GM19395 (cell line): Measurements from ENCODE around the gene IFITM1.
"Not testable (repeated sequence)": the region's sequence is repeated elsewhere in the genome, so short reads cannot be mapped to it uniquely, and the experiment has no call there.

Experiments
- ATAC-seq: cut with Tn5 transposase; IDR thresholded peaks from one replicate; pipeline ENCODE4 v1.9.1; 2021; ENCODE audit warnings: mild to moderate bottlenecking, moderate library complexity; ENCODE audit not compliant: unreplicated experiment

Gene IFITM1

DNA sequence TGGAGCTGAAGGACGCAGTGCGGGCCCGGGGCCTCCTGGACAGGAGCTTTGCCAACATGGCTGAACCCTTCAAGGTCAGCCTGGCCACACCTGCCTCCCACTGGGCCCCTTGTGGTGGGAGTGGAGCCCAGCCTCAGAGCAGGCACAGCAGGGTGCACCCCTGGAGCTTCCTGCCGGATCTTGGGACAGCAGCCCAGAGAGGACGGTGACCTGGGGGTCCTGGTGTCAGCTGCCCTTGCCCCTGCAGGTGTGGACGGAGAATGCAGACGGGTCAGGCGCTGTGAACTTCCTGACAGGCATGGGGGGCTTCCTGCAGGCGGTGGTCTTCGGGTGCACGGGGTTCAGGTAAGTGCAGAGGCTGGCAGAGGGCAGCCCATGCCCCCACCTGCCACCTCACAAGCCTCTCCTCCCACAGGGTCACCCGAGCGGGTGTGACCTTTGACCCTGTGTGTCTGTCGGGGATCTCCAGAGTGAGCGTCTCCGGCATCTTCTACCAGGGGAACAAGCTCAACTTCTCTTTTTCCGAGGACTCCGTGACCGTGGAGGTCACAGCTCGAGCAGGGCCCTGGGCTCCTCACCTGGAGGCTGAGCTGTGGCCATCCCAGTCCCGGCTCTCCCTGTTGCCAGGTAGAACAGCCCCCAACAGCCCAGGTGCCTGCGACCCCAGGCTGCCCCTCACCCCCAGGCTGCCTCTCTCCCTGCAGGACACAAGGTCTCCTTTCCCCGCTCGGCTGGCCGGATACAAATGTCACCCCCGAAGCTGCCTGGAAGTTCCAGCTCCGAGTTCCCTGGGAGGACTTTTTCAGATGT, 19.8 kb upstream of the IFITM1 start:
- no peak for ATAC-seq

DNA sequence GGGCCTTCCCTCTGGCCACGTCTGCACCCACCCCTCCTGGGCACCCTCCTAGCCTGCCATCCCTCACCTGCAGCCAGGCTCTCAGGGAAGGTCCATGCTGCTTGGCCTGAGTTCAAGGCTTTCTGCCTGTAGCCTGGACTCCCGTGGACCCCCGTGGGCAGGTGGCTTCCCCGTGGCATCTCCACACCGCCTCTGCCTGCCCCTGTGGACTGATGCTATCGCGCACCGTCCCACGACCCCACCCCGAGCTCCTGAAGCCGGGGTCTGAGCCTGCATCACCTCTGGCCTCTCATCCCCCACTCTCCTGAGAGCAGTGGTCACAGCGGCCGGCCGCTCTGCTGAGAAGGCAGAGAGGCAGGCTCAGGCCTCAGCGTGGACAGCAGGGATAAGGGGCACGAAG, 19.1 kb upstream of the IFITM1 start:
- no peak for ATAC-seq

DNA sequence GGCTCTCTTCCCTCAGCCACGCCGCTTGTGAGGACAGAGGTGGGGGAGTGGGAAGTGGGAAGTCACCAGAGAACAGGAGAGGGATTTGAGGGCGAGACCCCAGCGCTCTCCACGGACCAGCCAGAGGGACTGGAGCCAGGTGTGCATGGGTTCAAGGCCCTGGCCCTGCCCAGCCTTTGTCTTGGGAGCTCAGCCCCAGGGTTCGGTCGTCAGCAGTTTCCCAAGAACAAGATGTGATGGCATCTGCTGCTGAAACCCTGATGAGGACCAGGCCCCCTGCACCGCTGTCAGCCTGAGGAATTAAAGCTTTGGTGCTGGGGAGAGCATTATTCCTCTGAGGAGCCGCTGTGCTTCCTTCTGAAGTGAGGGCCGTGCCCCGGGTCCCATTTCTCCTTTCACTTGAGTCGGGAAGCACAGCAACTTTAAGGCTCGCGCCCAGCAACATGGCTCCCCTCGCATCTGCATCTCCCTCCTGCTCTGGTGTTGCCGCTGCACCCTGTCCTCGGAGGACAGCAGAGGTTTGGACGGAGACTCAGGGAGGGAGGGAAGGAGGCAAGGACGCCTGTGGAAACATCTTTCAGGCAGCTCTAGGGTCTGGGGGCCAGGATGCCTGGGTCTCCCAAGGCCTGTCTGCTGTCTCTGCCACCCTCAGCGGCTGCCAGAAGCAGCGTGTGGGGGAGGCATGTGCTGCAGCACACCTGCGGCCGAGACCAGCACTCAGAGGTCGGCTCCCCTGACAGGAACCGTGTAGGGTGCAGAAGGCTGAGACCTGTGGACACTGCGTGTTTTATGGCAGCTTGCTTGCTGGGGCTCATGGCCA, 18.3 kb upstream of the IFITM1 start:
- no peak for ATAC-seq

DNA sequence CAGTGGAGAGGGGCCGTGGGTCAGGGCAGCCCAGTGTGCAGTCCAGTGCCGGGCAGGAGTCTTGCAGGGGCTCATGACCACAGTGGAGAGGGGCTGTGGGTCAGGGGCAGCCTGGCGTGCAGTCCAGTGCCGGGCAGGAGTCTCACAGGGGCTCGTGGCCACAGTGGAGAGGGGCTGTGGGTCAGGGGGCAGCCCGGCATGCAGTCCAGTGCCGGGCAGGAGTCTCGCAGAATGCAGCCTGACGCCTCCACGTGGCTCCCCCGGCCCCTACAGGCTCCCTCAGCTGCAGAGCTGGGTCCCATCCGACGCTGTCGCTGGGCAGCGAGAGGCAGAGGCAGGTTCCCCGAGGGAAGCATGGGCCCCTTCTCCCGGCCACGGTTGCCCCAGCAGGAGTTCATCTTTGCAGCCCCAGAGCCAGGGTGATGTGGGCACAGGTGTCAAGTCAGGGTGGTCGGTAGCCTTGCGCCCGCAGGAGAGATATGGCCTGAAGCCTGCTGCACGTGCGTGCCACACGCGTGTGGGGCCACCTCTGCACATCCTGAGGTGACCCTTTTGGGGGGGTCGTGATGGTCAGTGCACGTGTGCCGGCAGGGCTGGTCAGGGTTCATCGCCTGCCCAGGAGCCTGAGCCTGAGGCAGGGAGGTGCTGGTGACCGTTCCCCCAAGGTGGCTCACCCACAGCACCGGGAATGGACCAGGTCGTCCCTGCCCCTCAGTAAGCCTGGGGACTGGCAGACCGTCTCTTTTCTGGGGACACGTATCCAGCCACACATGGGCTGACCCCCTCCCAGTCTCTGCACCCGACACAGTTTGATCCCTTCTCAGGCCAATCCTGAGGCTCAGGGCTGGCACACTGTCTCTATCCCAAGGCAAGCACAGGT, 17.4 kb upstream of the IFITM1 start:
- no peak for ATAC-seq

DNA sequence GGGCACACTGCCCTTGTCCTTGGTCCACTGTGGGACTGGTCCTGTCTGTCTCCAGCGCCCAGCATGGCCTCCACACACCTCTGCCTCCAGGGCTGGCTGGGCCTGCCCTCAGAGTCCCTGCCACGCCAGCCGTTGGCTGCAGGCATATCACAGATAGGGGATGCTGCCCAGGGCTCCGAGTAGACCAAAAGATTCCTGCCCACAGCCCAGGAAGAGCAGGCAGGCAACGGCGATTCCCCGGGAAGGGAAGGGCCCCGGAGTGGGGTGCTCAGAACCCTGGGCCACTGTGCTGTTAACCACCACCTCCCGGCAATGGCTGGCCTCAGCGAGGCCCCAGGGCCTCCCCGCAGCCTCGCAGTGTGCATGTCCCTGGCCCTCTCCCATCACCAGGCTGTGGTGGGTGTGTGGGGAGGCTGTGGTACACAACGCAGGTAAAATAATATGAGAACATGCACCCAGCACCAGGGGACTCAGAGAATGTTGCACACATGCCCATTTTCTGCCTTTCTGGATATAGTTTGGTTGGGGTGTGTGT, 16.7 kb upstream of the IFITM1 start:
- no peak for ATAC-seq

DNA sequence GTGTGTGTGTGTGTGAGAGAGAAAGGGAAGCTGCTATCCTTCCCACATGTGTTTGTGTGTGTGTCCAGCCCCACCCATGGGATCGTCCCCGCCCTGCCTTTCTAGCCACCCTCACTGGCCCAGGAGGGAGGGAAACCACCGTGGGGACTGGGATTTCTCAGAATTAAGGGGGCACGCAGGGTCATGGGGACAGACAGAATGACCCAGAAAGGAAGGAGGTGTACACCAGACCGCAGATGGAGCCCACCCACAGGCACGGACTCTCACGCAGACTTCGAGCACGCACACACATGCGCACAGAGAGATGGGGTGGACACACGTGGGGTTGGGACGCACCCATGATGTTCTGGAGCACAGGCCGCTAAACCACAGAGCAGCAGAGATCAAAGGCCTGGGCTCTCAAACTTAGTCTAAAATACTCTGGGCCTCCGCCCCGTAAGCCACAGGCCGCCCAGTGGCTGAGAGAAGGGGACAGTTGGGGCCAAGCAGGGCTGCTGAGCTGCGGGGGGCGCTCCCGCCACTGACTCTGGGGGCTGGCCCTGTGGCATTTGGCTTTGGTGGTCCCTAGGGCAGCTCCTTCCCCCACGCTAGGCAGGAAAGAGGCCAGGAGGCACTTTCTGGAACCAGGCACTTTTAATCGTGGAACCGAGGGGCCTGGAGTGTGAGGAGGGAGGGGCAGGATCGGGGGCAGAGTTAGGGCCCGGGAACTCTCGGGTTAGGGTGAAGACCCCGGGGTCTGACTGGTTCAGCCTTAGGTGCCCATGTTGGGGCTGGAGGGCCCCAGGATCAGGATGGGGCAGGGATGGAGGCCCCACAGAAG, 16.0 kb upstream of the IFITM1 start:
- no peak for ATAC-seq

DNA sequence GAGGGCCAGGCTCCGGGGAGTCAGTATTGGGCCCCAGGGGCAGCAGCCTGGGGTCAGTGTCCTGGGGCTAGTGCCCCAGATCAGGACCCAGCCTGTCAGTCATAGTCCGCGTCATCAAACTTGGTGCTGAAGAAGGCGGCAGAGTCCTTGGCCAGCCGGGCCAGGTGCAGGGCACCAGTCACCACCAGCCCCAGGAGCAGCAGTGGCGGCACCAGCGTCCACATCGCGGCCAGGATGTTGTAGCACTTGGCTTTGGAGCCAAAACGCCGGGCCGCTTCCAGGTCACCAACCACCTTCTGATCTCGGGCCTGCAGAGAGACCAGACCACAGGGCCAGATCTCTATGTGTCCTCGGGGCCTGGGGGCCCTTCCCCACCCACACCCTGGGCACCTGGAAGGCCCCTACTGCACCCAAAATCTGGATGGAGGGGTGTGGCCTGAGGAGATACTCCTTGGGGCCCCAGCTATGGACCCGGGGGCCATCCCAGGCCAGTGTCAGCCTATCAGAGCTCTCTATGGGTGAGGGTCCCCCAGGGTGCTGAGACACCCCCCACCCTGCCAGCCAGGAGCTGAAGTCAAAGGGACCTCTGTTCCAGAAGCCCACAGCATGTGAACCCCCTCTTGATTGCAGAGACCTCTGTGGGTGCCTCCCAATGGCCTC, 15.3 kb upstream of the IFITM1 start:
- no peak for ATAC-seq

DNA sequence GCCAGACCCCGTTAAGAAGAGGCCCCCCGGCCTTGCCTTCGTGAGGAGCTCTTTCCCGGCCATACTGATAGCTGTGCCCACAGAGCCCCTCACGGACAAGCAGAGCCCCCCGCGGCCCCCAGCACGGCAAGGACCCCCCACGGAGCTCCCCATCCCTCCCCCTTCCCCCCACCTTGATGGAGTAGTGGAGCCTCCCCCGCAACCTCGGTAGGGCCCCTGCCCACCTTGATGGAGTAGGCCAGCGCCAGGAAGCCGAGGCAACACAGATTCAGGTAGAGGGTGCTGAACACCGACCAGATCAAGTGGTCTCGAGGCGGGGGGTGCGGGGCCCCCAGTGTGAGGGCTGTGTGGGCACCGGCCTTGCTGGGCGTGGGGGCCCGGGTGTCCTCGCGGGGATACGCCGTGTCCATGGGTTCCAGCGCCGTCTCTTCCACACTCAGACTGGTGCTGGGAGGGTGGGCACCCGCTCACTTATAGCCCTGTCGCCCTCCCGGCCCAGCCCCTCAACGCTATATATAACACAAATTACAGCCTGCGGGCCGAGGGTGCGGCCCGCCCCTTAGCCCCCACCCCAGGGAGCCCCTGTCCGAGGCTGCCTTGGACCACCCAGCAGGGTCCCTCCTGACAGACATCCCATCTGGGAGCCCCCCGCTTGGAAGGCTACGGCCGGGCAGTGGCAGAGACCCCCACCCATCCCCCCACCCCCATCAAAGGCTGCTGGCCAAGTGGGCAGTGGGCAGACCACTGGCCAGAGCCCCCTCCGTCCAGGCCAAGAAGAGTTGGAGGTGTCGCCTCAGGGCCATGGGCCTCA, 14.6 kb upstream of the IFITM1 start, which contains the start of gene IFITM5:
TSS of gene IFITM5 (minus strand) at position 446 of the 811 bp plus-strand sequence. CDS start at position 410, 36 bp downstream.
- ATAC-seq: no peak

DNA sequence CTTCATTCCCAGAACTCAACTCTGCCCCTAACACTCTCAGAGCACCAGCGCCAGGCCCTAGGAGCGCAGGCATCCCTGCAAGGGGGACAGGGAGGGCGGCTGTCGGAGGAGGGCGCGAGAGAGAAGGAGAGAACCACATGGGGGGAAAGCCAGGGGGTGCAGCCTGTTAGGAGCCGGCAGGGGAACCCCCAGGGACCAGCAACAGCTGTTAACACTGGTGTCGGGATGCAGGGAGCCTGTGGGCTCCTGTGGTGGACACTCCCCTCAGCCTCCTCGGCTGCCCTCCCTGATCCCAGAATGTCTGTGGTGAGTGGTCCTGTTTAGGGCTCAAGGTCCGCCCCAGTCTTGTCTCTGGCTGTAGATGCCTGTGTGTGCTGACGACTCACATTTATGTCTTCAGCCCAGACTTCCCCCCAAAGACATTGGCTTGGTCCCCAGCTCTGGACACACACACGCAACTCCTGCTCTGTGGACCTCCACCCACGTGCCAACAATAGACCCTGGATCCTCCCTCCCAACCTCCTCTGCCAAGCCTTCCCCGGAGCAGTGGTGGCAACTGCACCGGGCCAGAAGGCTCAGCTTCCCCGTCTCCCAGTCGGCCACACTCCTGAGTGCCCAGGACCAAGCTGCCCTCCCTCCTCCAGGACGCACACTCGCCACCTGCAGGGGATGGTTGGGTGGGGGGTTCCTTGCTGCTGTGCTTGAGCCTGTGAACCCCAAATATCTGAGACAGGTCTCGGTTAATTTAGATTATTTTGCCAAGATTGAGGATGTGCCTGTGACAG, 13.7 kb upstream of the IFITM1 start:
- ATAC-seq: no peak

DNA sequence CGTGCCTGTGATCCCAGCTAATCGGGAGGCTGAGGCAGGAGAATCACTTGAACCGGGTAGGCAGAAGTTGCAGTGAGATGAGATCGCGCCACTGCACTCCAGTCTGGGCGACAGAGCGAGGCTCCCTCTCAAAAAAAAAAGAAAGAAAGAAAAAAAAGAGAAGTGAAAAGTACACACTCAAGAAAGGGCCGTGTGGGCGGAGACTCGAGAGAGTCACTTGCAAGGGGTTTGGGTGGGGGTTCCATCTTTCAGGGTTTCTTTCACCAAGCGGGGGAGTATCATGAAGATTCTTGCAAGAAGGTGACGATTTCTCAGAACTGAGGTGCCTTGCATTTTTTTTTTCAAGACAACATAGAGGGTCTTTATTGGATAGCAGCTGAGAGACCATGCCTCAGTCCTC, 10.5 kb upstream of the IFITM1 start:
- no peak for ATAC-seq

DNA sequence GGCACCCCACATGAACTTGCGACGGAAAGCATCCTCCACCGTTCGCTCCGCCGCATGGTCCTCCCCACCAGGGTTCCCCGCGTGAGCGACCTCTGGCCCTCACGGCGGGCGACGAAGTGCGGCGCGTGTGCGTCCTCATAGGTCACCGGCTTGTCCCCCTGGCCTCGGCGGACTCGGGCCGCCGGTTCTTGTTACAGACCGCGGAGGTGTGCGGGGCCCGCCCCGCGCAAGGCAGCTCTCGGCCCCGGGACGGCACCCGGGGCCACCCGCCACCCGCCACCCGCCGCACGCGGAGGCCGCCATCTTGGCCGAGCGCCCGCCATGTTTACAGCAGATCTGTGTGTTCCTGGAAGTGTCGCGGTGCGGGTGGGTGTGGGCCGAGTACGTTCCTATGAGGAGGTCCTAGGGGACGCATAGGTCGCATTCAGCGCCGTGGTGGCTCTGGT, 9.8 kb upstream of the IFITM1 start:
- ATAC-seq: no peak

DNA sequence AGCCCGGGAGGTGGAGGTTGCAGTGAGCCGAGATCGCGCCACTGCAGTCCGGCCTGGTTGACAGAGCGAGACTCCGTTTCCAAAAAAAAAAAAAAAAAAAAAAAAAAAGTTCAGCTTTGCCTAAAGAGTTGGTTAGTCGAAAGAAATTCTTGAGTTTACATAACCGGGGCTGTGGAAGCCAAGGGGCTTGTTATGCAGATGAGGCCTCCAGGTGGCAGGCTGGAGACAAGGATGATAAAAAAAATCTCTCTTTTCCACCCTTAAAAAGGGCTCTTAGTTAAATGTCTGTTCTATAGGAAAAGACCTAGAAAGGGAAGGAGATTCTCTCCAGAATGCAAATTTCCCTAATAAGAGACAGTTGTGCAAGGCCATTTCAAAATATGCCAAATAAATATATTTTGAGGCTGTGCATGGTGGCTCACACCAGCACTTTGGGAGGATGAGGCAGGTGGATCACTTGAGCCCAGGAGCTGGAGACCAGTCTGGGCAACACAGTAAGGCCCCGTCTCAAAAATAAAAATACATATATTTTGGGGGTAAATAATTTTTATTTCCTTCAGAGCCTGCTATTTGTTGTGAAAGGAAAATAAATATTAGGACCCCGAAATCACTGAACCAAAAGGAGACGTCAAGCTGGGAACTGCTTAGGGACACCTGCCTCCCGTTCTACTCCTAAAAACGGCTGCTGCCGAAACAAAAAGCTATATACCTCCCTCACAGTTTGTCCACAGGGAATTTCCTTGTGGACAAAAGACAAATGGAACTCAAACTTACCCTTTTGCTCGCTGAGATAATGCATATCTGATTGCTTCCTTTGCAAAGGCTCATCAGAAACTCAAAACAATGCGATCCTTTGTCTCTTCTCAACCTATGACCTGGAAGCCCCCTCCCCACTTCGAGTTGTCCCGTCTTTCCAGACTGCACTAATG, 8.7 kb upstream of the IFITM1 start:
- ATAC-seq: no peak

DNA sequence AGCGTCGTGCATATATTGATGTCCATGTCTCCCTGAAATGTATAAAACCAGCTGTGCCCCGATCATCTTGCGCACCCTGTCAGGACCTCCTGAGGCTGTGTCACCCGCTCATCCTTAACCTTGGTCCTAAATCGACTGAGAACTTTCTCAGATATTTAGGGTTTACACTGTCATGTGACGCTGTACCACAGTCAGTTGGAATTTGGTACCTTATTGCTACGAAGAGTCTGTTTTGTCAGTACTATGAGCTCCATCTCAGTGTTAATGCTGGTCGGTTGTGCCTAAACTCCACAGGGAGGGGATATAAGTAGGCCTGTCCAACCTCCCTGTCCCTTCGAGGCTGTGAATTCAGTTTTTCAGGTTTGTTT, 8.0 kb upstream of the IFITM1 start:
- ATAC-seq: no peak

DNA sequence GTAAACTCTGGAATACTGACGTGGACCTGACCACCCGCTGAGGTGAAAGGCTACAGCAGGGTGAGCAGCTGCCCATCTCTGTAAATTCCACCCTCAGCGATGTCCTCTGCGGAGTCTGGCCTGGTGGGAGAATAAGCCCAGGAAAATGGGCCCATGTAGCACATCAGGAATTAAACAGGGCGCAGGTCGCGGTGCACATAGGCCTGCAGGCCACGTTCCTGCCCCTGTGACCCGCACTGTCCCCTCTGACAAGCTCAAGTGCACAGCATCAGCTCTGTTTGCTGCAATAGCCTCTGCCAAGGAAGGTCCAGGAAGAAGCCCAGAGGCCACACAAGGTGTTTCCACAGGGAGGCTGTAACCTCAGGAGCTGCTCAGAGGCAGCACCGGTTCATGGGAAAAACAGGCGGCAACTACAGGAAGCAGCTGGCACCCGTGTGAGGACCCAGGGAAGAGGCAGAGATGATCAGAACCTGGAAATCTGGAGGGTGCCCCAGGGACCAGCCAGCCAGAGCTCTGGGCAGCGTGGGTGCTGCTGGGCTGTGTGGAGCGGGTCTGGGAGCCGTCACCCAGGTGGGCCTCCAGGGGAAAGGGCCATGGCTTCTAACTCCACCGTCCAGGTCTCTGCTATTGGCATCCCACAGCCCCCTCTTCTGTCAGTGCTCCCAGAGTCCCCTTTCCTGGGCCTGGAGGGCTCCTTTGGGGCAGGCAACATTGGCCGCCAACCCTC, 7.0 kb upstream of the IFITM1 start:
- ATAC-seq: no peak

DNA sequence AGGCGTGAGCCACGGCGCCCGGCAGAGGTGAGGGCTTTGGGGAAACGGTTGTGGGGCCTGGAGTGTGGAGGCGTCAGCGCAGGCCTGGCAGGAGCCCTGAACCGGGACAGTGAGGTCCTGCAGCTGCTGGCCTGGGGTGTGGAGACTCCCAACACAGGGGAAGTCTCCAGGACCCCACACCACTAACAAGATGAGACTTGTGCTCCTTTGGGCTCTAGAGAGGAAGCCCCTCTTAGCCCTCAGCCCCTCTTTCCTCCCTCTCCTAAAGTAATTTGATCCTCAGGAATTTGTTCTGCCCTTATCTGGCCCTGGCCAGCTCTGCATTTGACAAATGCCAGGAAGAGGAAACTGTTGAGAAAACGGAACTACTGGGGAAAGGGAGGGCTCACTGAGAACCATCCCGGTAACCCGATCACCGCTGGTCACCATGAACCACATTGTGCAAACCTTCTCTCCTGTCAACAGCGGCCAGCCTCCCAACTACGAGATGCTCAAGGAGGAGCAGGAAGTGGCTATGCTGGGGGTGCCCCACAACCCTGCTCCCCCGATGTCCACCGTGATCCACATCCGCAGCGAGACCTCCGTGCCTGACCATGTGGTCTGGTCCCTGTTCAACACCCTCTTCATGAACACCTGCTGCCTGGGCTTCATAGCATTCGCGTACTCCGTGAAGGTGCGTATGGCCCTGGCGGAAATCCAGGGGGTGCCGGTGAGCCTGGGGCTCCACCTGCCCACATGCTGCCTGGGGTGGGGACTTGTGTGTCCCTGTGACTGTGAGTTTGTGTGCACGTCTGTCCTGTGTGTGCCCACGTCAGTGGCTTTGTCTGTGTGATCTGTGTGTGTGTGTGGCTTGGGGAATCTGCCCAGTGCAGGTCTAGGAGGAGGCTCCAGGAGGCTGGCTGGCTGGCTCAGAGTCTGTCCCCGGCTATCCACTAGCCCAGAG, 5.8 kb upstream of the IFITM1 start, which contains the start of gene IFITM2:
TSS of gene IFITM2 (plus strand) at position 51 of the 943 bp plus-strand sequence. CDS start at position 428, 377 bp downstream.
- not testable (repeated sequence) for ATAC-seq
